HG03558 (cell line): ENCODE results near the gene FGD1.

Source experiments
- ATAC-seq: cut with Tn5 transposase; IDR thresholded peaks from one replicate; pipeline ENCODE4 v1.9.1; 2021; ENCODE audit warnings: moderate number of reproducible peaks; ENCODE audit not compliant: unreplicated experiment; ENCODE audit errors: extremely low read depth

Gene FGD1

GRCh38 chrX:54411732-54412131, 84.3 kb downstream of the FGD1 start:
- ATAC-seq: no peak

- no peak for ATAC-seq
Observed at GRCh38 chrX:54407266-54407665, 88.8 kb downstream of the FGD1 start.

GRCh38 chrX:54397113-54397512, 98.9 kb downstream of the FGD1 start:
- no peak for ATAC-seq
